Upper lobe of left lung (tissue), 6 donors: ENCODE data around the gene WSCD2. TPM values are rescaled to one million over a fixed set of nuclear protein-coding genes. Genes with fewer than 3 reads are reported as not detected.

Experiments used
- ATAC-seq, 2 donors: fragments of 200-7000 bp; cut with Tn5 transposase; one replicate each; pipeline ENCODE4 v1.9.1; 2022; ENCODE audit warnings: mild to moderate bottlenecking in 2 of 2, moderate library complexity in 2 of 2; ENCODE audit not compliant: low FRiP score in 2 of 2
- DNase-seq, 2 donors: peaks; one replicate each; pipeline ENCODE4 v3.0.0-alpha.2; 2019 to 2020
- H3K27ac ChIP-seq, 4 donors: fragments of 200-600 bp; sonication (generic); one replicate each; pipeline ENCODE4 v1.5.1; 2016 to 2019
- H3K27me3 ChIP-seq, 4 donors: fragments of 200-600 bp; sonication (generic); one replicate each; pipeline ENCODE4 v1.5.1; 2017 to 2019
- H3K36me3 ChIP-seq, 4 donors: fragments of 200-600 bp; sonication (generic); one replicate each; pipeline ENCODE4 v1.5.1; 2016 to 2019
- H3K4me1 ChIP-seq, 4 donors: fragments of 200-600 bp; sonication (generic); one replicate each; pipeline ENCODE4 v1.5.1; 2018 to 2019
- H3K4me3 ChIP-seq, 4 donors: fragments of 200-600 bp; sonication (generic); one replicate each; pipeline ENCODE4 v1.5.1; 2017 to 2019; ENCODE audit warnings: mild to moderate bottlenecking in 2 of 4, moderate library complexity in 1 of 4
- H3K9me3 ChIP-seq, 4 donors: fragments of 200-600 bp; sonication (generic); one replicate each; pipeline ENCODE4 v1.5.1; 2018 to 2019
- EP300 ChIP-seq, 4 donors: sonication (generic); formaldehyde crosslinking; IDR thresholded peaks; one replicate each; pipeline ENCODE4 v1.5.1; 2017; ENCODE audit warnings: antibody characterized with exemption in 4 of 4, control low read depth in 2 of 4
- POLR2A ChIP-seq, 4 donors: fragments of 450-650 bp; IDR thresholded peaks; one replicate each; pipeline ENCODE4 v1.5.1; 2016 to 2017; ENCODE audit warnings: antibody characterized with exemption in 4 of 4, mild to moderate bottlenecking in 2 of 4
- POLR2AphosphoS5 ChIP-seq, 2 donors: sonication (generic); formaldehyde crosslinking; IDR thresholded peaks; one replicate each; pipeline ENCODE4 v1.5.1; 2017; ENCODE audit warnings: antibody characterized with exemption in 2 of 2
- WGBS, 2 donors: methylation state at CpG; one replicate each; pipeline ENCODE4 v1.1.5; 2017 to 2018; 5-methylcytosine and 5-hydroxymethylcytosine counted together
- total RNA-seq, 6 donors: library from RNA; depleted of rRNA in 4 of 6; stranded (reverse); fragments of >200 nt in 4 of 6; gene quantifications; one replicate each; pipeline versions ENCODE4 v1.1.0 to v1.2.1, GENCODE V29; 2016 to 2021
- TF ChIP-seq, protein P1 (sequence below), 6 experiments: fragments of 450-650 bp in 4 of 6; fragments of 200-600 bp in 2 of 6; sonication (generic) in 2 of 6; IDR thresholded peaks; one replicate each; pipeline ENCODE4 v1.5.1; 2016 to 2019; ENCODE audit warnings: antibody characterized with exemption in 6 of 6
- donor health status: DM: no; HTN: no; CAD: no; lungs with moderate emphysema.
- donor health status: DM: no; HTN: yes; CAD: no; lungs with severe emphysema.

Gene WSCD2
- total RNA-seq, 6 donors from 2014 or later: 0.17 to 1.0 (median 0.71) TPM

DNA sequence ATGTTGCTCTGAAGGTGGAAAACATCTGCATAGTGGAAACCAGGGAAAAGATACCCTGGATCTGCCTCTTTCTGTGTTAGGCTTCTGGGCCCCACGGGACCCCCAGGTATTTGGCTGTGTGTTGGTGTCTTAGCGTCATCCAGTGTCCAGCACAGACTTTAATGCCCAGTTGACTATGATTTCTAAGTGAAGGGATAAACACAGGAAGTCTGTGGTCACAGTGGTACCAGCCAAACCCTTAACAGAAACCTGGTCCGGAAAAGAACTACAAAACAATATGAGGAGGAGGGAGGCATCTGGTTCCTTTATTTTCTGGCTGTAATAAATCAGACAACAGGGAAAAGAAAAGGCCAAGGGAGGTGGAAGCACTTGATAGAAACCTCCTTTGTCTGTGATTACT lies 153.6 kb downstream of the WSCD2 start:
- peak in 1 of 2 donors; percentile 25 for TF ChIP-seq POLR2AphosphoS5 (IDR thresholded peaks at IDR 0.05)
- TF ChIP-seq, protein P1, sequence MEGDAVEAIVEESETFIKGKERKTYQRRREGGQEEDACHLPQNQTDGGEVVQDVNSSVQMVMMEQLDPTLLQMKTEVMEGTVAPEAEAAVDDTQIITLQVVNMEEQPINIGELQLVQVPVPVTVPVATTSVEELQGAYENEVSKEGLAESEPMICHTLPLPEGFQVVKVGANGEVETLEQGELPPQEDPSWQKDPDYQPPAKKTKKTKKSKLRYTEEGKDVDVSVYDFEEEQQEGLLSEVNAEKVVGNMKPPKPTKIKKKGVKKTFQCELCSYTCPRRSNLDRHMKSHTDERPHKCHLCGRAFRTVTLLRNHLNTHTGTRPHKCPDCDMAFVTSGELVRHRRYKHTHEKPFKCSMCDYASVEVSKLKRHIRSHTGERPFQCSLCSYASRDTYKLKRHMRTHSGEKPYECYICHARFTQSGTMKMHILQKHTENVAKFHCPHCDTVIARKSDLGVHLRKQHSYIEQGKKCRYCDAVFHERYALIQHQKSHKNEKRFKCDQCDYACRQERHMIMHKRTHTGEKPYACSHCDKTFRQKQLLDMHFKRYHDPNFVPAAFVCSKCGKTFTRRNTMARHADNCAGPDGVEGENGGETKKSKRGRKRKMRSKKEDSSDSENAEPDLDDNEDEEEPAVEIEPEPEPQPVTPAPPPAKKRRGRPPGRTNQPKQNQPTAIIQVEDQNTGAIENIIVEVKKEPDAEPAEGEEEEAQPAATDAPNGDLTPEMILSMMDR (IDR thresholded peaks at IDR 0.05): no peak
- WGBS, 2 donors: 16 to 19% methylated on average over 2 to 3 of the region's 3 CpGs
- H3K27ac ChIP-seq: peak overlapping the region in 3 of 4 donors; percentile 12 to 40 (median 16)
- DNase-seq (no peak), ATAC-seq (no peak)
- no peaks in the 10 kb centered on the region for H3K9me3 ChIP-seq
- H3K4me3 ChIP-seq: no peak overlapping the region
- no peaks in the 10 kb centered on the region for H3K27me3 ChIP-seq
- H3K4me1 ChIP-seq: peaks cover 5 to 18% (median 10%) of the 10 kb centered on the region in 4 donors
- no peaks in the 10 kb centered on the region for H3K36me3 ChIP-seq

DNA sequence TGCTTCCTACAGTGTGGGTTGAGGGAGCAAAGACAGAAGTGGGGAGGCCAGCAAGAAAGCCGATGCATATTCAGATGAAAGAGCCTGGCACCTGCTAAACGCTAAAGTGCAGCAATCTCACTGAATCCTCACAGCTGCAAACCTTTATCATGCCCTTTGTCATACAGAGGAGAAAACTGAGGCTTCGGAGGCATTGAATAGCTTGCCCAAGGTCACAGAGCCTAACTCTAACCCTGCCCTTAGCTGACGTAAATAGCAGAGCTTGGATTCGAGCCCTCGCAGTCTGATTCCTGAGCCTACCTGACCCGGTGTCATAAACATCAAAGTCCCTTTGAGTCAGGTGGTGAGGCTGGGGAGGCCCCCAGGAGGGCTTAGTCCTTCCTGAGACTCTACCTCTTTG lies 155.1 kb downstream of the WSCD2 start:
- ATAC-seq (no peak), DNase-seq (no peak)
- no peaks in the 10 kb centered on the region for H3K36me3 ChIP-seq
- H3K4me3 ChIP-seq: no peak overlapping the region
- H3K27me3 ChIP-seq: no peaks in the 10 kb centered on the region
- WGBS, 2 donors: 62 to 83% methylated on average over 7 of the region's 7 CpGs
- H3K4me1 ChIP-seq: peaks cover 5 to 22% (median 10%) of the 10 kb centered on the region in 4 donors
- H3K27ac ChIP-seq: no peak overlapping the region
- TF ChIP-seq POLR2A (IDR thresholded peaks at IDR 0.05) (no peak), POLR2AphosphoS5 (IDR thresholded peaks at IDR 0.05) (no peak), EP300 (IDR thresholded peaks at IDR 0.05) (no peak)
- TF ChIP-seq, protein P1 (IDR thresholded peaks at IDR 0.05): no peak
- no peaks in the 10 kb centered on the region for H3K9me3 ChIP-seq

DNA sequence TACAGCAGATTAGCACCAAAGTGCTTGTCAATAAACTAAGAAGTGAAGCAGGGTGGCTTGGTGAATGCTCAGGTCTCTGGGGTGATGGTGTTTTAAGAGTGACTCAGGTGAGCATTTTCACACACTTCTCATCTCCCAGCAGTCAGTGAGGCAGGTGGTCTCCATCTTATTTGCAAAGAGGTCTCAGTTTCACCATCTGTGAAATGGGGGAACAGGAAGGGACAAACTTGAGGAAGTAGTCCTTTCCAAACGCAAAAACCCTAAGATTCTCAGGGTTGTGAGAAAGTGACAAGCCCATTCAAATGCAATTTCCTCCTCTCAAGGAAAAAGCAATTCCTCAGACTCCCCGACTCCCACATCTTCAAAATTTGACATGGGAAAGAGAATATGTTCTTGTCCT lies 155.9 kb downstream of the WSCD2 start:
- no peak overlapping the region for H3K27ac ChIP-seq
- H3K4me3 ChIP-seq: no peak overlapping the region
- peaks cover 7 to 26% (median 10%) of the 10 kb centered on the region in 4 donors for H3K4me1 ChIP-seq
- no peaks in the 10 kb centered on the region for H3K27me3 ChIP-seq
- DNase-seq: no peak
- H3K9me3 ChIP-seq: no peaks in the 10 kb centered on the region
- TF ChIP-seq EP300 (IDR thresholded peaks at IDR 0.05) (no peak), POLR2AphosphoS5 (IDR thresholded peaks at IDR 0.05) (no peak), POLR2A (IDR thresholded peaks at IDR 0.05) (no peak)
- TF ChIP-seq, protein P1 (IDR thresholded peaks at IDR 0.05): no peak
- 56 to 60% methylated on average over 2 of the region's 2 CpGs for WGBS, 2 donors
- H3K36me3 ChIP-seq: no peaks in the 10 kb centered on the region
- ATAC-seq: no peak

GRCh38 chr12:108287227-108287626 lies 158.1 kb downstream of the WSCD2 start:
- Histone ChIP-seq H3K4me3 (no peak overlapping the region), H3K27ac (no peak overlapping the region), H3K4me1 (peaks cover 4 to 24% (median 9%) of the 10 kb centered on the region in 4 donors), H3K27me3 (no peaks in the 10 kb centered on the region), H3K9me3 (no peaks in the 10 kb centered on the region), H3K36me3 (peaks cover 0 to 15% (median 8%) of the 10 kb centered on the region in 4 donors)
- TF ChIP-seq, protein P1 (IDR thresholded peaks at IDR 0.05): no peak
- no peak for TF ChIP-seq POLR2A (IDR thresholded peaks at IDR 0.05)
- TF ChIP-seq EP300 (IDR thresholded peaks at IDR 0.05): no peak
- TF ChIP-seq POLR2AphosphoS5 (IDR thresholded peaks at IDR 0.05): no peak
- WGBS, 2 donors: 97 to 99% methylated on average over 3 of the region's 3 CpGs
- DNase-seq: no peak
- no peak for ATAC-seq
